AG04450 (cell line): ENCODE data around the gene PPP1R16B. TPM values are rescaled to one million over a fixed set of nuclear protein-coding genes. Genes with fewer than 3 reads are reported as not detected.

ENCODE experiments used
- CTCF ChIA-PET: fragments of 300-600, 350-600 bp; formaldehyde crosslinking; extraction: SDS; loops from one replicate; lab custom pipeline; 2022; ENCODE audit warnings: antibody characterized with exemption, inconsistent platforms; lab: Charles Lee
- POLR2A ChIA-PET: fragments of 350-600 bp; formaldehyde crosslinking; extraction: SDS; loops from one replicate; lab custom pipeline; 2021; ENCODE audit warnings: antibody characterized with exemption, inconsistent platforms; lab: Yijun Ruan, JAX
- DNase-seq: peaks from one replicate; pipeline ENCODE4 v3.0.0-alpha.2; 2011; ENCODE audit warnings: low read depth, low spot score
- H3K27ac ChIP-seq: one replicate; pipeline ENCODE4 v1.5.1; 2012; ENCODE audit warnings: low read depth, low read length, control low read depth
- H3K27me3 ChIP-seq: one replicate; pipeline ENCODE4 v1.6.0; 2012; ENCODE audit warnings: low read length; ENCODE audit not compliant: control insufficient read depth, insufficient read depth
- H3K4me3 ChIP-seq: 2 replicates; pipeline ENCODE4 v1.5.1; 2011; ENCODE audit warnings: mild to moderate bottlenecking, low read depth, low read length, control low read depth
- H3K9me3 ChIP-seq: 2 replicates; pipeline ENCODE4 v1.5.1; 2012; ENCODE audit warnings: low read length; ENCODE audit not compliant: control insufficient read depth, insufficient read depth
- CTCF ChIP-seq: IDR thresholded peaks from 2 replicates; pipeline ENCODE4 v1.5.1; 2011; ENCODE audit warnings: low read depth, low read length, control low read depth, inconsistent platforms
- polyA plus RNA-seq: library from polyadenylated mRNA; depleted of rRNA; stranded (reverse); fragments of >200 nt; gene quantifications from 2 replicates; pipeline ENCODE4 v1.2.3, GENCODE V29; 2011

Gene PPP1R16B
- polyA plus RNA-seq, 1 experiment: not detected

- Histone ChIP-seq H3K4me3 (no peak overlapping the region), H3K27me3 (no peaks in the 10 kb centered on the region), H3K27ac (no peak overlapping the region), H3K9me3 (no peaks in the 10 kb centered on the region)
- DNase-seq: no peak
- ChIA-PET POLR2A (interaction anchor here (0.6 kb wide), 1 partner anchor 182 kb away, joined by 4 read pairs; no protein-coding TSS in a partner anchor), CTCF (no interaction called here)
- no peak for TF ChIP-seq CTCF
These were observed 26.0 kb upstream of the PPP1R16B start for GRCh38 chr20:38779247-38780097.

DNA sequence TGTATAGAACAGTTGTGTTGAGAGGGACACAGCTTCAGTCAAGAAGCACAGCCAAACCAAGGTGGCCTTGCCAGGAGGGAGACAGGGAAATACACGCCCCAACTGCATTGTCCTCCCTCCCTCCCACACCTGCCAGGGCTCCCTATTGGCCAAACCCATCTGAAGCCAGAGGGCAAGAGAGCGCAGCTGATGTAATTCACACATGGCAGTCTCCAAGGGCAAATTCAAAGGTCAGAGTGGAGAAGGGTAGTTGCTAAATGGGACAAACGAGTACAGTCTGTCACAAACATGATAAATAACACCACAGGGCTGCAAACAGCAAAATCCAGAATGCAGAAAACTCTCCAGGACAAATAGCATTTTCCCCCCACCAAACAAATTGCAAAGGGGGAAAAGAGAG lies 23.2 kb upstream of the PPP1R16B start:
- Histone ChIP-seq H3K27me3 (no peaks in the 10 kb centered on the region), H3K9me3 (no peaks in the 10 kb centered on the region), H3K4me3 (no peak overlapping the region), H3K27ac (no peak overlapping the region)
- TF ChIP-seq CTCF: no peak
- DNase-seq: no peak
- ChIA-PET POLR2A (no interaction called here), CTCF (no interaction called here)

DNA sequence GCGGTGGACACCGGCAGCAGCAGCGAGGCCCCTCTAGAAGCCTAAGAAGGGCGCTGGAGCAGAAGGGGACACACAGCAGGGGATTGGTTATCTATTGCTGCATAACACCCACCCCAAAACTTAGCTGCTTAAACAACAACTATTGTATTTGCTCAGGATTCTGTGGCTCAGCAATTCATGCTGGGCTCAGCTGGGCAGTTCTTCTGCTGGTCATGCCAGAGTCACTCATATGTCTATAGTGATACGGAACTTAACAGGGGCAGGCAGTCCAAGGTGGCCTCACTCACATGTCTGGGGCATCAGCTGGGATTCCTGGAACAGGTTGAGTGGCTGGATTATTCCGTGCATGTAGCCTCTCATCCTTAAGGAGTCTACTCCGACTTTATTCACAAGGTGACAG lies 17.6 kb upstream of the PPP1R16B start:
- no peak for DNase-seq
- Histone ChIP-seq H3K4me3 (no peak overlapping the region), H3K9me3 (peaks cover 2% of the 10 kb centered on the region; the same call in 1 of the 2 replicates), H3K27ac (no peak overlapping the region), H3K27me3 (no peaks in the 10 kb centered on the region)
- ChIA-PET POLR2A (no interaction called here), CTCF (no interaction called here)
- no peak for TF ChIP-seq CTCF

DNA sequence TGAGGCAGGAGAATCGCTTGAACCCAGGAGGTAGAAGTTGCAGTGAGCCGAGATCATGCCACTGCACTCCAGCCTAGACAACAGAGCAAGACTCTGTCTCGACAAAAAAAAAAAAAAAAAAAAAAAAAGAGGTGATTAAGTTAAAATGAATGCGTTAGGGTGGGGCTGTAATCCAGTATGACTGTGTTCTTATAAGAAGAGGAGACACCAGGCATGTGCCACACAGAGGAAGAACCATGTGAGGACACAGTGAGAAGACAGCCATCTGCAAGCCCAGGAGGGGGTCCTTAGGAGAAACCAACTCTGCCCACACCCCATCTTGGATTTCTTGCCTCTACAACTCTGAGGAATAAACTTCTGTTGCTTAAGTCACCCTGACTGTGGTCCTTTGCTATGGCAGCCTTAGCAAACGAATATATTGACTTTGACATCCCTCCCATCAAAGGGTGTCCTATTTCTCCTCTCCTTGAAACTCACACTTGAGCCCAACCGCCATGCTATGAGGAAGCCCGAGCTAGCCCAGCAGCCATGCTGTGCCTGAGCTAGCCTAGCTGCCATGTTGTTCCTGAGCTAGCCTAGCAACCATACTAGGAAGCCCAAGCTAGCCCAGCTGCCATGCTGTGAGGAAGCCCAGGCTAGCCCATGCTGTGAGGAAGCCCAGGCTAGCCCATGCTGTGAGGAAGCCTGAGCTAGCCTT lies 15.8 kb upstream of the PPP1R16B start:
- CTCF ChIA-PET: no interaction called here

More for the DNA sequence above, 15.8 kb upstream of the PPP1R16B start:
- H3K9me3 ChIP-seq: peaks cover 2% of the 10 kb centered on the region; the same call in 1 of the 2 replicates
- POLR2A ChIA-PET: no interaction called here
- TF ChIP-seq CTCF: no peak
- H3K27me3 ChIP-seq: no peaks in the 10 kb centered on the region
- no peak for DNase-seq
- H3K27ac ChIP-seq: no peak overlapping the region
- H3K4me3 ChIP-seq: no peak overlapping the region
